Measurements from ENCODE around the gene KIF20B.

DNA sequence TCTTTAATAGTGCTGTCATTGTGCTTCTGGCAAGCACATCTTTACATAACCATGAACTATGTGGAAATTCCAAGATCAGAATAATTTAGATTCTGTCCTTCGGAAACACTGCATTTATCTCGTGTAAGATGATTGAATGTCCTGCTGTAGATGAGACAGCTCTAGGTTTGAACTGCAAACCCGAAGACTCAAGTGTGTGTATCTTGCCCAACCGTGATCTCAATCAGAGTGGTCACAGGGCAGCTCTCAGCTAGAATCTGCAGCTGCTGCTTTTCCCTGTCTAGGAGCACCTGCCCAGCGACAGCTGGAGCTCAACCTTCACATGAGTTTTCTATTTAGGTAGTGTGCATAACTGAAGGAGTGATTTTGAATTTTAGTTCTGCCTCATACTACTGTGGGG is 17.5 kb upstream of the KIF20B start:
- TF ChIP-seq, protein P1, sequence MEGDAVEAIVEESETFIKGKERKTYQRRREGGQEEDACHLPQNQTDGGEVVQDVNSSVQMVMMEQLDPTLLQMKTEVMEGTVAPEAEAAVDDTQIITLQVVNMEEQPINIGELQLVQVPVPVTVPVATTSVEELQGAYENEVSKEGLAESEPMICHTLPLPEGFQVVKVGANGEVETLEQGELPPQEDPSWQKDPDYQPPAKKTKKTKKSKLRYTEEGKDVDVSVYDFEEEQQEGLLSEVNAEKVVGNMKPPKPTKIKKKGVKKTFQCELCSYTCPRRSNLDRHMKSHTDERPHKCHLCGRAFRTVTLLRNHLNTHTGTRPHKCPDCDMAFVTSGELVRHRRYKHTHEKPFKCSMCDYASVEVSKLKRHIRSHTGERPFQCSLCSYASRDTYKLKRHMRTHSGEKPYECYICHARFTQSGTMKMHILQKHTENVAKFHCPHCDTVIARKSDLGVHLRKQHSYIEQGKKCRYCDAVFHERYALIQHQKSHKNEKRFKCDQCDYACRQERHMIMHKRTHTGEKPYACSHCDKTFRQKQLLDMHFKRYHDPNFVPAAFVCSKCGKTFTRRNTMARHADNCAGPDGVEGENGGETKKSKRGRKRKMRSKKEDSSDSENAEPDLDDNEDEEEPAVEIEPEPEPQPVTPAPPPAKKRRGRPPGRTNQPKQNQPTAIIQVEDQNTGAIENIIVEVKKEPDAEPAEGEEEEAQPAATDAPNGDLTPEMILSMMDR (IDR thresholded peaks at IDR 0.05): no peak
- no peak for TF ChIP-seq POLR2AphosphoS5 (IDR thresholded peaks at IDR 0.05; ENCODE audit: low read depth, low read length)
- no peak for TF ChIP-seq SIN3A (IDR thresholded peaks at IDR 0.05; ENCODE audit: borderline replicate concordance, insufficient read depth, low read depth, low read length)
- TF ChIP-seq TCF7L2 (IDR thresholded peaks at IDR 0.05; ENCODE audit: low read depth, low read length): no peak
- no peak for TF ChIP-seq REST (IDR thresholded peaks at IDR 0.05; ENCODE audit: insufficient read depth in 1 of 2, low read depth in 2 of 2, low read length in 1 of 2)
